Measurements from ENCODE around the gene WRAP73.

DNA sequence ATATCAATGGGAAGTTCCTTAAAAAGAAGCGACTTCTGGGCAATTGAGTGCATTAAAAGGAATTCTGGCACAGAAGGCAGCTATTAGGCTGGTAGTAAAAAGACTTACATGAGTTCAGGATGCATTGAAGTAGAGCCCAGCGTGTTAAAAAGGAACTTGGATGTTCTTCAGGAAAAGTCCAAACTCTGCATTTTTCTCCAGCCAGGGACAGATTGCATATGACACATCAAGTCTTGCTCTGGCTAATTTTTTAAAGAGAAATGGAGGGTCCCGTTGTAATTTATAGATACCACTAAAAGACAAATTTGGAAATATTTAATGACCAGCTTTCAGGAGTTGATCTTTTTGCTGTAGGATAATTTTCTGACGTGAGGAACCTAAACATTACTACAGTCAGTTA is 23.9 kb downstream of the WRAP73 start:
- no peak for TF ChIP-seq JUN (IDR thresholded peaks at IDR 0.05; ENCODE audit: borderline replicate concordance, low read depth, low read length)
- no peak for TF ChIP-seq JUN (CRISPR knock-in tag; IDR thresholded peaks at IDR 0.05; ENCODE audit: borderline replicate concordance)
- no peak for TF ChIP-seq DMBX1 (CRISPR knock-in tag; IDR thresholded peaks at IDR 0.05; ENCODE audit: borderline replicate concordance)
- TF ChIP-seq GTF2F1 (IDR thresholded peaks at IDR 0.05; ENCODE audit: low read depth, low read length), result no peak
- TF ChIP-seq SPI1 (IDR thresholded peaks at IDR 0.05; ENCODE audit: borderline replicate concordance, low read depth, low read length), result no peak
